ENCODE data around the gene RTL1.

DNA sequence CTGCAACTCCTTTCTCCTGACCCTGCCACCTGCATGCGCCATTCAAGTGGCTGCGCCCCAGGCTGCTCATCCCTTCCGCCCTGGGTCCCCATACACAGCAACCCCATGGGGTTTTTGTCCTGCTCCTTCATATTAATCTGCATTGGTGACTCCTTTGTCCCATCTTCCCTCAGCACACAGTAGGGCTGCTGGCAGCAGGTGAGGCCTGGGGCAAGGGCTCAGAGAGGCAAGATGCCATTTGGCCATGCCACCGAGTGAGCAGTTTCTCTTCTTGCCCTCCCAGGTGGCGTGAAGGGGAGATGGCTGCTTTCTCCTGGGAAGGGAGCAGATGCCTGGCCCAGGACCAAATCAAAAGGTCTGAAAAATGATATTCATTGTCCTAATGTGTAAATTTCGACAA lies 9.1 kb downstream of the RTL1 start:
- TF ChIP-seq, protein P1, sequence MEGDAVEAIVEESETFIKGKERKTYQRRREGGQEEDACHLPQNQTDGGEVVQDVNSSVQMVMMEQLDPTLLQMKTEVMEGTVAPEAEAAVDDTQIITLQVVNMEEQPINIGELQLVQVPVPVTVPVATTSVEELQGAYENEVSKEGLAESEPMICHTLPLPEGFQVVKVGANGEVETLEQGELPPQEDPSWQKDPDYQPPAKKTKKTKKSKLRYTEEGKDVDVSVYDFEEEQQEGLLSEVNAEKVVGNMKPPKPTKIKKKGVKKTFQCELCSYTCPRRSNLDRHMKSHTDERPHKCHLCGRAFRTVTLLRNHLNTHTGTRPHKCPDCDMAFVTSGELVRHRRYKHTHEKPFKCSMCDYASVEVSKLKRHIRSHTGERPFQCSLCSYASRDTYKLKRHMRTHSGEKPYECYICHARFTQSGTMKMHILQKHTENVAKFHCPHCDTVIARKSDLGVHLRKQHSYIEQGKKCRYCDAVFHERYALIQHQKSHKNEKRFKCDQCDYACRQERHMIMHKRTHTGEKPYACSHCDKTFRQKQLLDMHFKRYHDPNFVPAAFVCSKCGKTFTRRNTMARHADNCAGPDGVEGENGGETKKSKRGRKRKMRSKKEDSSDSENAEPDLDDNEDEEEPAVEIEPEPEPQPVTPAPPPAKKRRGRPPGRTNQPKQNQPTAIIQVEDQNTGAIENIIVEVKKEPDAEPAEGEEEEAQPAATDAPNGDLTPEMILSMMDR (conservative IDR thresholded peaks at IDR 0.05; ENCODE audit: low read depth, low read length), result no peak
- TF ChIP-seq EZH2phosphoT487 (IDR thresholded peaks at IDR 0.05; ENCODE audit: borderline replicate concordance, low read length), result no peak

Measured in PC-3 (cell line).